Astrocyte (in vitro differentiated cells and primary cell): Measurements from ENCODE around the gene UBE2V1.

ENCODE experiments used
- EZH2 ChIP-seq: IDR thresholded peaks from 2 replicates; pipeline ENCODE4 v1.6.1; 2012; ENCODE audit warnings: mild to moderate bottlenecking, low read length, inconsistent platforms; ENCODE audit not compliant: insufficient read depth
- TF ChIP-seq, protein P1 (sequence below): IDR thresholded peaks from 2 replicates; pipeline ENCODE4 v1.5.1; 2011; ENCODE audit warnings: low read depth, mild to moderate bottlenecking, inconsistent platforms, low read length, moderate library complexity; ENCODE audit not compliant: insufficient read depth

DNA sequence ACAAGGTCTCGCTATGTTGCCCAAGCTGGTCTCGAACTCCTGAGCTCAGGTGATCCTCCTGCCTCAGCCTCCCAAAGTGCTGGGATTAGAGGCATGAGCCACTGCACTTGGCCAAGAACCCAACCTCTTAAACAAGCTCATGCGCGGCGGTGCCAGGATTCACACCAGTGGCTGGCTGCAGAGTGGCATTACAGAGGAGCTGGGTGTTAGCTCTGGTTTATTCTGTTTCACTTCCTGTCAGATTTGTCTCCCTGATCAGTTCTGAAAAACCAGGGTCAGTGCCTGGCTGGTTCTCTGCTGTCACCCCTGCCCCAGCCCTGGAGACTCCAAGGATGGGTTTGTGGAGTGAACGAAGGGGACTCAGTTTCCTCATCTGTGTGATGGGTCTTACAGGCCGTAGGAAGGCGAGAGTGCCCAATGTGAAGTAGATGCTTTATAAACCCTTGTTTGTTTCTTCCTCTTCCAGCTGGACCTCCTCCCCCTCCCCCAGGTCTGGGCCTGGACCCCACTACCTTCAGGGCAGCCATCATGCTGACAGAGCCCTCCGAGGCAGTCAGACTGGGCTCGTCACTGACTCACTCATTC lies 63.4 kb downstream of the UBE2V1 start:
- no peak for TF ChIP-seq EZH2
- TF ChIP-seq, protein P1, sequence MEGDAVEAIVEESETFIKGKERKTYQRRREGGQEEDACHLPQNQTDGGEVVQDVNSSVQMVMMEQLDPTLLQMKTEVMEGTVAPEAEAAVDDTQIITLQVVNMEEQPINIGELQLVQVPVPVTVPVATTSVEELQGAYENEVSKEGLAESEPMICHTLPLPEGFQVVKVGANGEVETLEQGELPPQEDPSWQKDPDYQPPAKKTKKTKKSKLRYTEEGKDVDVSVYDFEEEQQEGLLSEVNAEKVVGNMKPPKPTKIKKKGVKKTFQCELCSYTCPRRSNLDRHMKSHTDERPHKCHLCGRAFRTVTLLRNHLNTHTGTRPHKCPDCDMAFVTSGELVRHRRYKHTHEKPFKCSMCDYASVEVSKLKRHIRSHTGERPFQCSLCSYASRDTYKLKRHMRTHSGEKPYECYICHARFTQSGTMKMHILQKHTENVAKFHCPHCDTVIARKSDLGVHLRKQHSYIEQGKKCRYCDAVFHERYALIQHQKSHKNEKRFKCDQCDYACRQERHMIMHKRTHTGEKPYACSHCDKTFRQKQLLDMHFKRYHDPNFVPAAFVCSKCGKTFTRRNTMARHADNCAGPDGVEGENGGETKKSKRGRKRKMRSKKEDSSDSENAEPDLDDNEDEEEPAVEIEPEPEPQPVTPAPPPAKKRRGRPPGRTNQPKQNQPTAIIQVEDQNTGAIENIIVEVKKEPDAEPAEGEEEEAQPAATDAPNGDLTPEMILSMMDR = no peak
